Smooth muscle cell (in vitro differentiated cells): ENCODE measurements around the gene LY6G6F. TPM values are rescaled to one million over a fixed set of nuclear protein-coding genes. Genes with fewer than 3 reads are reported as not detected.
A peak's percentile ranks its signal among the peaks of the same experiment; 100 is the strongest.

Experiments used
- DNase-seq: peaks from one replicate; lab custom pipeline; 2025; ENCODE audit not compliant: unreplicated experiment; lab: John Stamatoyannopoulos, UW
- H2AFZ ChIP-seq: fragments of 200-600 bp; sonication (generic); 2 replicates; pipeline ENCODE4 v1.6.0; 2016; ENCODE audit warnings: antibody characterized with exemption, low read depth, mild to moderate bottlenecking
- H3F3A ChIP-seq: fragments of 200-600 bp; sonication (generic); 2 replicates; pipeline ENCODE4 v1.6.0; 2017; ENCODE audit warnings: antibody characterized with exemption, low read depth
- H3K27ac ChIP-seq: fragments of 200-600 bp; sonication (generic); 2 replicates; pipeline ENCODE4 v1.5.1; 2016; ENCODE audit warnings: low read depth, mild to moderate bottlenecking
- H3K27me3 ChIP-seq: fragments of 200-600 bp; sonication (generic); 2 replicates; pipeline ENCODE4 v1.6.1; 2016; ENCODE audit warnings: low read depth, mild to moderate bottlenecking
- H3K36me3 ChIP-seq: fragments of 200-600 bp; sonication (generic); 2 replicates; pipeline ENCODE4 v1.5.1; 2016; ENCODE audit warnings: low read depth
- H3K4me1 ChIP-seq: fragments of 200-600 bp; sonication (generic); 2 replicates; pipeline ENCODE4 v1.5.1; 2016; ENCODE audit warnings: low read depth
- H3K4me2 ChIP-seq: fragments of 200-600 bp; sonication (generic); 2 replicates; pipeline ENCODE4 v1.6.0; 2016; ENCODE audit warnings: mild to moderate bottlenecking
- H3K4me3 ChIP-seq: fragments of 200-600 bp; sonication (generic); 2 replicates; pipeline ENCODE4 v1.5.1; 2016; ENCODE audit warnings: mild to moderate bottlenecking
- H3K79me2 ChIP-seq: fragments of 200-600 bp; sonication (generic); 2 replicates; pipeline ENCODE4 v1.6.0; 2016; ENCODE audit warnings: low read depth, mild to moderate bottlenecking
- H3K9ac ChIP-seq: fragments of 200-600 bp; sonication (generic); 2 replicates; pipeline ENCODE4 v1.6.0; 2016; ENCODE audit warnings: low read depth
- H3K9me3 ChIP-seq: fragments of 200-600 bp; sonication (generic); replicated peaks from 2 replicates; pipeline ENCODE4 v1.5.1; 2016; ENCODE audit warnings: low read depth
- H4K20me1 ChIP-seq: fragments of 200-600 bp; sonication (generic); 2 replicates; pipeline ENCODE4 v1.6.0; 2016; ENCODE audit warnings: low read depth
- WGBS: methylation state at CpG from one replicate; pipeline ENCODE4 v1.1.7; 2016; ENCODE audit warnings: low lambda C conversion rate; 5-methylcytosine and 5-hydroxymethylcytosine counted together
- polyA plus RNA-seq: library from polyadenylated mRNA; unstranded; fragments of >200 nt; fragmentation: Nextera tagmentation; extraction: Ambion mirVana; gene quantifications from 2 replicates; pipeline ENCODE4 v1.2.1, GENCODE V29; 2016
- total RNA-seq: library from RNA; depleted of rRNA; stranded (reverse); fragments of >200 nt; gene quantifications from 2 replicates; pipeline ENCODE4 v1.2.3, GENCODE V29; 2014
- TF ChIP-seq, protein P1 (sequence below): fragments of 200-600 bp; sonication (generic); IDR thresholded peaks from 2 replicates; pipeline ENCODE4 v1.5.1; 2017; ENCODE audit warnings: borderline replicate concordance, mild to moderate bottlenecking, antibody characterized with exemption; ENCODE audit not compliant: insufficient read depth, poor library complexity, severe bottlenecking

The LY6G6F gene
- total and polyA plus RNA-seq, 2 experiments from 2014 or later = not detected

DNA sequence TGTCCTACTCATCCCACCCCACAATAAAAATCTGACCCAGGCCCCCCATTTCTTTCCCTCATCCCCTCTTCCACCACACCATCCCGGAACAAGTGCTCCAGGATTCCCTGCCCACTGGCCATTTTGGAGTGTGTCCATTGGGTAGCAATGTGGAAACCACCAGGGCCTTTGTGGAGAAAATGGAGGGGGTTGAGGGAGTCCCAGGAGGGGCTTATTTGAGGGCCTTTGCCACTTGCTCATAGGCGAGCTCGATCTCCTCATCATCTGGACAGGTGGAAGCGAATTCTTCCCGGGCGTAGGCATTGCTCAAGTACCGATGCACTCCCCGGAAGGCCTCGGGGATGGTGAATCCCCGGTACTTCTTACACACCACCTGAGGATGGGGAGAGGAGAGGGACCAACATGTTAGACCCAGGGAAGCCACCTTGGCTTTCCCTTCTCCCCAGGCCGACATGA lies 24.0 kb downstream of the LY6G6F start:
- Histone ChIP-seq H3K4me2 (peak overlapping the region; percentile 95), H3F3A (peaks cover 55% of the 10 kb centered on the region), H3K4me3 (peak overlapping the region; percentile 89), H3K4me1 (peaks cover 20% of the 10 kb centered on the region), H4K20me1 (peaks cover 56% of the 10 kb centered on the region), H3K9ac (no peak overlapping the region), H3K27me3 (no peaks in the 10 kb centered on the region), H3K27ac (peak overlapping the region; percentile 79), H2AFZ (no peak overlapping the region), H3K36me3 (no peaks in the 10 kb centered on the region), H3K79me2 (peaks cover 40% of the 10 kb centered on the region), H3K9me3 (no peaks in the 10 kb centered on the region)
- 91% methylated on average over 11 of the region's 11 CpGs for WGBS
- no peak for DNase-seq
- TF ChIP-seq, protein P1, sequence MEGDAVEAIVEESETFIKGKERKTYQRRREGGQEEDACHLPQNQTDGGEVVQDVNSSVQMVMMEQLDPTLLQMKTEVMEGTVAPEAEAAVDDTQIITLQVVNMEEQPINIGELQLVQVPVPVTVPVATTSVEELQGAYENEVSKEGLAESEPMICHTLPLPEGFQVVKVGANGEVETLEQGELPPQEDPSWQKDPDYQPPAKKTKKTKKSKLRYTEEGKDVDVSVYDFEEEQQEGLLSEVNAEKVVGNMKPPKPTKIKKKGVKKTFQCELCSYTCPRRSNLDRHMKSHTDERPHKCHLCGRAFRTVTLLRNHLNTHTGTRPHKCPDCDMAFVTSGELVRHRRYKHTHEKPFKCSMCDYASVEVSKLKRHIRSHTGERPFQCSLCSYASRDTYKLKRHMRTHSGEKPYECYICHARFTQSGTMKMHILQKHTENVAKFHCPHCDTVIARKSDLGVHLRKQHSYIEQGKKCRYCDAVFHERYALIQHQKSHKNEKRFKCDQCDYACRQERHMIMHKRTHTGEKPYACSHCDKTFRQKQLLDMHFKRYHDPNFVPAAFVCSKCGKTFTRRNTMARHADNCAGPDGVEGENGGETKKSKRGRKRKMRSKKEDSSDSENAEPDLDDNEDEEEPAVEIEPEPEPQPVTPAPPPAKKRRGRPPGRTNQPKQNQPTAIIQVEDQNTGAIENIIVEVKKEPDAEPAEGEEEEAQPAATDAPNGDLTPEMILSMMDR = no peak

DNA sequence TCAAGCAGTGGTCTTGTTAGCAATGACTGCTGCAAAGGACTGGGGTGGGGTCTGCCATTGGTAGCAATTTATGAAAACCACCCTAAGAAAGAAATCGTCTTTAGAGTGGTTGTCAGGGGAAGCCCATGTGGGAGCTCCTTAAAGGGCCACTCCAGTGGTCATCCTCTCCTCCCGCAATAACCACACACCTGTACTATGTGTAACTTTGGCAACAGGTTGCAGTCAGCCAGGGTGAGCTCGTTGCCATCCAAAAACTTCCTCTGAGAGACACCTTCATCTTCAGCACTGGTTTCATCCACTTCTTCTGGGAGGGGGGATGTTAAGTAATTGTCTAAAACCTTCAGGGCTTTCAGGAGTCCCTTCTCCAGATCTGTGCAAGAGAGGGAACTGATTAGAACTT lies 25.4 kb downstream of the LY6G6F start:
- Histone ChIP-seq H3K9me3 (no peaks in the 10 kb centered on the region), H3K4me3 (no peak overlapping the region), H3K27ac (peak overlapping the region; percentile 35), H3K79me2 (peaks cover 53% of the 10 kb centered on the region), H3K36me3 (no peaks in the 10 kb centered on the region), H3K4me1 (peaks cover 28% of the 10 kb centered on the region), H4K20me1 (peaks cover 56% of the 10 kb centered on the region), H3F3A (peaks cover 56% of the 10 kb centered on the region), H3K27me3 (no peaks in the 10 kb centered on the region), H2AFZ (no peak overlapping the region), H3K4me2 (no peak overlapping the region), H3K9ac (no peak overlapping the region)
- no peak for DNase-seq
- TF ChIP-seq, protein P1 = no peak
- 97% methylated on average over 3 of the region's 3 CpGs for WGBS

DNA sequence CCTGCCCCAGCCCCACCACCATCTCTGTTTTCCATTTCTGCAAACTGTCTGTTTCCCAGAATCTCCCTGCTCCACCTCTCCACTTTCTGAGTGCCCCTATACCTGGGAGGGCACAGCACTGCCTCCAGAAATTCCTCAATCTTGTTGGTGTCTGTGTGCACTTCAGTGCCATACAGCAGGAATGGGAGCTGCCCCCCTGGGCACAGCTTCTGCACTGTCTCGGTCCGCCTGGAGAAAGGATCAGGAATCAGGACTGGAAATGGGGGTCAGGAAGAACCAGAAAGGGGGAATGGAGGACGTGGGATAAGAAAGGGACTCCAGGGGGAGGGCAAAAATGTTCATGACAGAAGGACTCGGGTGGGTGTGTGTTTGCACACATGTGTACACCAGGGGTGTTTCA lies 27.1 kb downstream of the LY6G6F start:
- Histone ChIP-seq H3K27me3 (no peaks in the 10 kb centered on the region), H3F3A (peaks cover 60% of the 10 kb centered on the region), H3K9ac (peak overlapping the region; percentile 89), H3K4me2 (peak overlapping the region; percentile 100), H4K20me1 (peaks cover 49% of the 10 kb centered on the region), H3K4me3 (peak overlapping the region; percentile 99), H3K27ac (peak overlapping the region; percentile 84), H3K36me3 (no peaks in the 10 kb centered on the region), H3K79me2 (peaks cover 51% of the 10 kb centered on the region), H2AFZ (no peak overlapping the region), H3K4me1 (peaks cover 42% of the 10 kb centered on the region), H3K9me3 (no peaks in the 10 kb centered on the region)
- DNase-seq = no peak
- 94% methylated on average over 4 of the region's 4 CpGs for WGBS
- TF ChIP-seq, protein P1 = no peak

DNA sequence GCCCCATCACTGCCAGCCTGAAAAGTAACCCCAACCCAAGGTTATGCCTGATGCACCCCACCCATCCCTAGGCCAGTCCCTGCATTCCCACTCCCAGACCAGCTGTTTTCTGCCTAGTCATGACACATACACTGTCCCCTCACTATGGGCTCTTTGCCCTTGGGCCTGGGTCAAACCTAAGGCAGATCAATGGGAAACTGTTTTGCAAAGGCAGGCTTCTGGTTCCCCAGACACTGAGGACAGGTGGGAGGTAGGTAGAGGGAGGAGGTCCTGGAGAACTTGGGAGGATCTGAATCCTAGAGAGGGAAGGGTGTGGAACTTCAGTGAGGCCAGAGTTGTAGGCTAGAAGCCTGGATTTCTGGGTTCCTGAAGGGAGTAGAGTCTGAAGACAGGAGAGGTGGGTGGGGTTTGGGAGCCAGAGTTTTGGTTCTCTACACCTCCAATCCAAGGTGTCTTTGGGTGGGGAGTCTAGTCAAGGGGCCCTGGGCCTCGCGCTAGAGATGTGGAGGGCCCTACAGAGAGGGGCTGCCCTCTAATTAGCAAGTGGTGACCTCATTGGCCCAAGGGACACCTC lies 27.7 kb downstream of the LY6G6F start:
- Histone ChIP-seq H3K4me1 (peaks cover 43% of the 10 kb centered on the region), H3K4me2 (peak overlapping the region; percentile 100), H3K9me3 (no peaks in the 10 kb centered on the region), H3K9ac (peak overlapping the region; percentile 89), H3K27me3 (no peaks in the 10 kb centered on the region), H3K79me2 (peaks cover 47% of the 10 kb centered on the region), H2AFZ (no peak overlapping the region), H3F3A (peaks cover 60% of the 10 kb centered on the region), H3K4me3 (peak overlapping the region; percentile 99), H3K36me3 (no peaks in the 10 kb centered on the region), H4K20me1 (peaks cover 45% of the 10 kb centered on the region), H3K27ac (peak overlapping the region; percentile 84)
- WGBS = 0% methylated on average over 2 of the region's 2 CpGs
- TF ChIP-seq, protein P1 = no peak
- no peak for DNase-seq
